IMR-90 (cell line): ENCODE data around the gene CMSS1. TPM values are rescaled to one million over a fixed set of nuclear protein-coding genes. Genes with fewer than 3 reads are reported as not detected.
A peak's percentile ranks its signal among the peaks of the same experiment; 100 is the strongest.

Source experiments
- ATAC-seq: fragments of 200-7000 bp; cut with Tn5 transposase; 2 replicates; pipeline ENCODE4 v1.9.1; 2020; ENCODE audit warnings: low read depth, mild to moderate bottlenecking, moderate library complexity
- BruUV-seq: library from RNA; stranded (reverse); fragments of 400-500 nt; replicated peaks from 2 replicates; lab custom pipeline; 2021; lab: Mats Ljungman, UMichigan
- CTCF ChIA-PET: fragments of 300-600 bp; formaldehyde crosslinking; extraction: SDS; loops from one replicate; lab custom pipeline; 2021; ENCODE audit warnings: antibody characterized with exemption; lab: Yijun Ruan, JAX
- POLR2A ChIA-PET: fragments of 300-600 bp; sonication (Branson Sonifier 250); formaldehyde crosslinking; loops from one replicate; lab custom pipeline; 2022; ENCODE audit warnings: antibody characterized with exemption; ENCODE audit not compliant: unreplicated experiment; lab: Charles Lee
- DNase-seq: peaks from one replicate; pipeline ENCODE4 v3.0.0; 2013
- H2AFZ ChIP-seq: replicated peaks from 2 replicates; pipeline ENCODE3; 2013; ENCODE audit warnings: low read length, mild to moderate bottlenecking; ENCODE audit not compliant: poor library complexity
- H2AK5ac ChIP-seq: 2 replicates; pipeline ENCODE4 v1.6.1; 2013; ENCODE audit warnings: low read depth, low read length, inconsistent platforms
- H2AK9ac ChIP-seq: replicated peaks from 2 replicates; pipeline ENCODE3; 2013; ENCODE audit warnings: mild to moderate bottlenecking, low read depth, low read length, moderate library complexity; ENCODE audit not compliant: poor library complexity
- H2BK120ac ChIP-seq: 2 replicates; pipeline ENCODE4 v1.6.1; 2013; ENCODE audit warnings: low read depth, low read length, inconsistent platforms
- H2BK15ac ChIP-seq: 3 replicates; pipeline ENCODE4 v1.6.1; 2013; ENCODE audit warnings: low read depth, low read length, inconsistent platforms
- H2BK20ac ChIP-seq: 2 replicates; pipeline ENCODE4 v1.6.1; 2013; ENCODE audit warnings: low read depth, mild to moderate bottlenecking, inconsistent platforms, low read length, moderate library complexity
- H2BK5ac ChIP-seq: 2 replicates; pipeline ENCODE4 v1.6.1; 2013; ENCODE audit warnings: mild to moderate bottlenecking, low read depth, low read length, inconsistent platforms; ENCODE audit not compliant: poor library complexity, severe bottlenecking
- H3K14ac ChIP-seq: replicated peaks from 2 replicates; pipeline ENCODE4 v1.6.1; 2013; ENCODE audit warnings: low read depth, low read length, inconsistent platforms
- H3K18ac ChIP-seq: 2 replicates; pipeline ENCODE4 v1.6.1; 2013; ENCODE audit warnings: low read depth, low read length, control low read depth
- H3K23ac ChIP-seq: 2 replicates; pipeline ENCODE4 v1.6.1; 2013; ENCODE audit warnings: low read depth, low read length, inconsistent platforms
- H3K27ac ChIP-seq: 2 replicates; pipeline ENCODE4 v1.5.1; 2013; ENCODE audit warnings: mild to moderate bottlenecking, control low read depth, low read length; ENCODE audit not compliant: insufficient read depth
- H3K27me3 ChIP-seq: 2 replicates; pipeline ENCODE4 v1.6.1; 2013; ENCODE audit warnings: low read length; ENCODE audit not compliant: control insufficient read depth, insufficient read depth
- H3K36me3 ChIP-seq: 2 replicates; pipeline ENCODE4 v1.6.1; 2013; ENCODE audit warnings: low read length, mixed read lengths; ENCODE audit not compliant: control insufficient read depth, insufficient read depth
- H3K4ac ChIP-seq: 2 replicates; pipeline ENCODE4 v1.6.1; 2013; ENCODE audit warnings: low read depth, low read length, inconsistent platforms
- H3K4me1 ChIP-seq: 2 replicates; pipeline ENCODE4 v1.6.1; 2013; ENCODE audit warnings: low read length, mixed read lengths; ENCODE audit not compliant: control insufficient read depth, insufficient read depth
- H3K4me2 ChIP-seq: 2 replicates; pipeline ENCODE4 v1.6.1; 2013; ENCODE audit warnings: low read depth, mild to moderate bottlenecking, control low read depth, low read length, moderate library complexity
- H3K4me3 ChIP-seq: 2 replicates; pipeline ENCODE4 v1.5.1; 2013; ENCODE audit warnings: low read depth, mild to moderate bottlenecking, control low read depth, low read length, moderate library complexity; ENCODE audit not compliant: insufficient read depth
- H3K56ac ChIP-seq: 2 replicates; pipeline ENCODE4 v1.6.1; 2013; ENCODE audit warnings: low read length, inconsistent platforms; ENCODE audit not compliant: insufficient read depth; ENCODE audit errors: extremely low read depth
- H3K79me1 ChIP-seq, 2 experiments: 2 replicates each; pipeline ENCODE4 v1.6.1; 2013; ENCODE audit warnings: low read length in 2 of 2, inconsistent platforms in 1 of 2, low read depth in 1 of 2
- H3K9ac ChIP-seq: 2 replicates; pipeline ENCODE4 v1.6.1; 2013; ENCODE audit warnings: low read depth, low read length, control low read depth
- H3K9me1 ChIP-seq: 2 replicates; pipeline ENCODE4 v1.6.1; 2013; ENCODE audit warnings: low read length, inconsistent platforms; ENCODE audit not compliant: insufficient read depth
- H3K9me3 ChIP-seq: 2 replicates; pipeline ENCODE4 v1.6.1; 2013; ENCODE audit warnings: low read length; ENCODE audit not compliant: control insufficient read depth, insufficient read depth
- H4K20me1 ChIP-seq: 2 replicates; pipeline ENCODE4 v1.6.1; 2013; ENCODE audit warnings: low read length, inconsistent platforms; ENCODE audit not compliant: insufficient read depth
- H4K5ac ChIP-seq: 2 replicates; pipeline ENCODE4 v1.6.1; 2013; ENCODE audit warnings: mild to moderate bottlenecking, low read depth, low read length, control low read depth
- H4K8ac ChIP-seq, 2 experiments: 2 replicates each; pipeline ENCODE4 v1.6.1; 2013; ENCODE audit warnings: low read depth in 2 of 2, low read length in 2 of 2, control low read depth in 1 of 2, inconsistent platforms in 1 of 2
- H4K91ac ChIP-seq: 2 replicates; pipeline ENCODE4 v1.6.1; 2013; ENCODE audit warnings: low read depth, low read length, inconsistent platforms; ENCODE audit not compliant: insufficient read depth
- BHLHE40 ChIP-seq: fragments of 150-350 bp; IDR thresholded peaks from 2 replicates; pipeline ENCODE4 v1.6.1; 2016; ENCODE audit warnings: mild to moderate bottlenecking, low read depth, low read length
- CEBPB ChIP-seq: IDR thresholded peaks from 2 replicates; pipeline ENCODE4 v1.6.1; 2012; ENCODE audit warnings: low read depth, low read length, improper control_type of control experiment
- CHD1 ChIP-seq: IDR thresholded peaks from 2 replicates; pipeline ENCODE4 v1.6.1; 2012; ENCODE audit warnings: low read depth, low read length, improper control_type of control experiment
- CTCF ChIP-seq: conservative IDR thresholded peaks from 2 replicates; pipeline ENCODE4 v1.5.1; 2012; ENCODE audit warnings: mild to moderate bottlenecking, low read depth, low read length, improper control_type of control experiment
- FOS ChIP-seq: fragments of 150-350 bp; IDR thresholded peaks from 2 replicates; pipeline ENCODE4 v1.6.1; 2016; ENCODE audit warnings: low read depth, low read length
- MAFK ChIP-seq: IDR thresholded peaks from 2 replicates; pipeline ENCODE4 v1.6.1; 2012; ENCODE audit warnings: low read depth, low read length, improper control_type of control experiment
- MAZ ChIP-seq: IDR thresholded peaks from 2 replicates; pipeline ENCODE4 v1.6.1; 2012; ENCODE audit warnings: low read depth, mild to moderate bottlenecking, low read length, improper control_type of control experiment, moderate library complexity, borderline replicate concordance
- MXI1 ChIP-seq: IDR thresholded peaks from 2 replicates; pipeline ENCODE4 v1.6.1; 2012; ENCODE audit warnings: low read depth, mild to moderate bottlenecking, low read length, moderate library complexity, borderline replicate concordance
- NFE2L2 ChIP-seq: fragments of 150-350 bp; IDR thresholded peaks from 2 replicates; pipeline ENCODE4 v1.6.1; 2016; ENCODE audit warnings: low read depth, mild to moderate bottlenecking, low read length
- POLR2A ChIP-seq: IDR thresholded peaks from 2 replicates; pipeline ENCODE4 v1.6.1; 2012; ENCODE audit warnings: mild to moderate bottlenecking, low read depth, low read length
- RAD21 ChIP-seq: IDR thresholded peaks from 2 replicates; pipeline ENCODE4 v1.6.1; 2012; ENCODE audit warnings: low read length, improper control_type of control experiment
- RCOR1 ChIP-seq: IDR thresholded peaks from 2 replicates; pipeline ENCODE4 v1.6.1; 2012; ENCODE audit warnings: mild to moderate bottlenecking, low read length, improper control_type of control experiment; ENCODE audit not compliant: insufficient replicate concordance
- RFX5 ChIP-seq: IDR thresholded peaks from 2 replicates; pipeline ENCODE4 v1.8.0; 2012; ENCODE audit warnings: low read depth, mild to moderate bottlenecking, low read length, moderate library complexity
- SMC3 ChIP-seq: fragments of 150-350 bp; IDR thresholded peaks from 2 replicates; pipeline ENCODE4 v1.6.1; 2016; ENCODE audit warnings: low read depth, mild to moderate bottlenecking, antibody characterized with exemption, low read length, moderate library complexity
- WGBS, 2 experiments: methylation state at CpG; one replicate each; pipeline versions ENCODE4 v1.1.5 to v1.1.7; 2013; ENCODE audit warnings: missing lambda C conversion rate in 2 of 2; ENCODE audit not compliant: insufficient read length in 1 of 2; ENCODE audit errors: extremely low coverage in 2 of 2; 5-methylcytosine and 5-hydroxymethylcytosine counted together
- dilution Hi-C: fragments of 300-500 bp; cut with HindIII; formaldehyde crosslinking; loops from one replicate; pipeline ENCODE4 v1.14.3; 2018; ENCODE audit warnings: low sequenced_read_pairs; ENCODE audit not compliant: unreplicated experiment
- in situ Hi-C: fragments of 300-500 bp; cut with MboI; formaldehyde crosslinking; loops from 3 replicates; pipeline ENCODE4 v1.14.3; 2019; ENCODE audit warnings: low sequenced_read_pairs, inconsistent platforms, mixed read lengths
- intact Hi-C: fragments of 100-400 bp; cut with micrococcal nuclease; formaldehyde crosslinking; loops from 2 replicates; pipeline ENCODE4 v1.10.0; 2022
- polyA plus RNA-seq, 3 experiments: library from polyadenylated mRNA; depleted of rRNA; stranded (reverse); fragments of >200 nt; gene quantifications; 2 replicates each; pipeline ENCODE4 v1.2.3, GENCODE V29; 2012; ENCODE audit warnings: low replicate concordance in 1 of 3
- total RNA-seq: library from RNA; depleted of rRNA; stranded (reverse); fragments of >200 nt; gene quantifications from 2 replicates; pipeline ENCODE4 v1.2.3, GENCODE V29; 2012
- TF ChIP-seq, protein P1 (sequence below): fragments of 150-350 bp; IDR thresholded peaks from 2 replicates; pipeline ENCODE4 v1.6.1; 2017; ENCODE audit warnings: mild to moderate bottlenecking, antibody characterized with exemption, low read length, low read depth
- TF ChIP-seq, protein P2 (sequence below): fragments of 150-350 bp; IDR thresholded peaks from 2 replicates; pipeline ENCODE4 v1.6.1; 2016; ENCODE audit warnings: low read depth, mild to moderate bottlenecking, low read length, moderate library complexity, borderline replicate concordance

Gene CMSS1
- total and polyA plus RNA-seq, 2 of the 4 experiments (the other 2 are of a cell fraction) = 12.5 to 13.6 TPM

GRCh38 chr3:100102757-100103156 is 285.1 kb downstream of the CMSS1 start:
- no peak overlapping the region for H3K4me3 ChIP-seq
- ChIA-PET CTCF (interaction anchor here (1.3 kb wide), 1 partner anchor 13 kb away, joined by 4 read pairs; no protein-coding TSS in a partner anchor), POLR2A (no interaction called here)
- no peak overlapping the region for H2AFZ ChIP-seq
- H3K4me2 ChIP-seq = no peak overlapping the region
- peaks cover 31% of the 10 kb centered on the region for H3K4me1 ChIP-seq
- peaks cover 13% of the 10 kb centered on the region for H3K9me1 ChIP-seq
- no peak overlapping the region; the same call in 1 of the 2 replicates for H2AK5ac ChIP-seq
- H4K91ac ChIP-seq = peak overlapping the region; percentile 41
- peaks cover 3% of the 10 kb centered on the region; the same call in 1 of the 2 replicates for H4K20me1 ChIP-seq
- H3K56ac ChIP-seq = no peak overlapping the region
- H4K5ac ChIP-seq = peak overlapping the region; percentile 42; the same call in 1 of the 2 replicates
- peak overlapping the region; percentile 82 for H2BK120ac ChIP-seq
- H3K36me3 ChIP-seq = no peaks in the 10 kb centered on the region
- no peak overlapping the region for H3K9ac ChIP-seq
- H3K79me1 ChIP-seq = no peaks in the 10 kb centered on the region
- intact Hi-C loops = no loop called here
- peak overlapping the region in 1 of 2 experiments; percentile 47; a peak in 1 of 4 replicates for H4K8ac ChIP-seq
- peak overlapping the region; percentile 61; the same call in 1 of the 2 replicates for H3K4ac ChIP-seq
- no peak overlapping the region; the same call in 1 of the 2 replicates for H3K14ac ChIP-seq
- no peak overlapping the region for H2AK9ac ChIP-seq
- no CpG with 5 or more reads among the region's 1 CpG for WGBS, 2 experiments
- no peak overlapping the region; the same call in 1 of the 2 replicates for H3K27ac ChIP-seq
- H2BK20ac ChIP-seq = peak overlapping the region; percentile 72
- dilution Hi-C loops = no loop called here
- no peaks in the 10 kb centered on the region for H3K9me3 ChIP-seq
- H2BK15ac ChIP-seq = peak overlapping the region; percentile 55; the same call in 2 of the 3 replicates
- no peak overlapping the region for H2BK5ac ChIP-seq
- 0 out of 2 replicates have a peak overlapping the region, but pooled peaks have one; percentile 10 for H3K23ac ChIP-seq
- ATAC-seq = no peak
- peak overlapping the region; percentile 67 for H3K18ac ChIP-seq
- in situ Hi-C loops = no loop called here
- no TSS peak for BruUV-seq
- TF ChIP-seq NFE2L2 (no peak), RAD21 (no peak), RCOR1 (no peak), SMC3 (no peak), RFX5 (no peak), POLR2A (no peak), FOS (no peak), MAZ (no peak), CTCF (no peak), MXI1 (no peak), MAFK (no peak), CHD1 (no peak), BHLHE40 (no peak), CEBPB (no peak)
- TF ChIP-seq, protein P1, sequence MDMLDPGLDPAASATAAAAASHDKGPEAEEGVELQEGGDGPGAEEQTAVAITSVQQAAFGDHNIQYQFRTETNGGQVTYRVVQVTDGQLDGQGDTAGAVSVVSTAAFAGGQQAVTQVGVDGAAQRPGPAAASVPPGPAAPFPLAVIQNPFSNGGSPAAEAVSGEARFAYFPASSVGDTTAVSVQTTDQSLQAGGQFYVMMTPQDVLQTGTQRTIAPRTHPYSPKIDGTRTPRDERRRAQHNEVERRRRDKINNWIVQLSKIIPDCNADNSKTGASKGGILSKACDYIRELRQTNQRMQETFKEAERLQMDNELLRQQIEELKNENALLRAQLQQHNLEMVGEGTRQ = no peak
- TF ChIP-seq, protein P2, sequence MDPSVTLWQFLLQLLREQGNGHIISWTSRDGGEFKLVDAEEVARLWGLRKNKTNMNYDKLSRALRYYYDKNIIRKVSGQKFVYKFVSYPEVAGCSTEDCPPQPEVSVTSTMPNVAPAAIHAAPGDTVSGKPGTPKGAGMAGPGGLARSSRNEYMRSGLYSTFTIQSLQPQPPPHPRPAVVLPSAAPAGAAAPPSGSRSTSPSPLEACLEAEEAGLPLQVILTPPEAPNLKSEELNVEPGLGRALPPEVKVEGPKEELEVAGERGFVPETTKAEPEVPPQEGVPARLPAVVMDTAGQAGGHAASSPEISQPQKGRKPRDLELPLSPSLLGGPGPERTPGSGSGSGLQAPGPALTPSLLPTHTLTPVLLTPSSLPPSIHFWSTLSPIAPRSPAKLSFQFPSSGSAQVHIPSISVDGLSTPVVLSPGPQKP = no peak
- H3K27me3 ChIP-seq = no peaks in the 10 kb centered on the region
- no peak for DNase-seq
